ENCODE measurements around the gene PRKAR2B. TPM values are rescaled to one million over a fixed set of nuclear protein-coding genes. Genes with fewer than 3 reads are reported as not detected.

Gene PRKAR2B
- total and polyA plus RNA-seq, 2 of the 4 experiments (the other 2 are of a cell fraction): 3.0 to 3.1 TPM

- no peak overlapping the region for H3K14ac ChIP-seq (replicated peaks; ENCODE audit: low read depth, low read length)
- intact Hi-C loops (cut with micrococcal nuclease) (no loop called here), dilution Hi-C loops (cut with HindIII; ENCODE audit: low sequenced_read_pairs, unreplicated experiment) (no loop called here), in situ Hi-C loops (cut with MboI; ENCODE audit: low sequenced_read_pairs) (no loop called here)
- no peak overlapping the region for H2BK15ac ChIP-seq (ENCODE audit: low read depth, low read length)
- WGBS, 2 experiments (ENCODE audit: extremely low coverage in 2 of 2, insufficient read length in 1 of 2): no CpG with 5 or more reads among the region's 2 CpGs
- no peak overlapping the region for H3K27ac ChIP-seq (ENCODE audit: insufficient read depth, low read length)
- ChIA-PET POLR2A (ENCODE audit: unreplicated experiment) (no interaction called here), CTCF (no interaction called here)
- no peaks in the 10 kb centered on the region for H4K20me1 ChIP-seq (ENCODE audit: insufficient read depth, low read length)
- BruUV-seq (replicated peaks): no TSS peak
- TF ChIP-seq MXI1 (IDR thresholded peaks at IDR 0.05; ENCODE audit: borderline replicate concordance, low read depth, low read length) (no peak), USF2 (IDR thresholded peaks at IDR 0.05; ENCODE audit: low read depth, low read length) (no peak), RFX5 (IDR thresholded peaks at IDR 0.05; ENCODE audit: low read depth, low read length) (no peak), CHD1 (IDR thresholded peaks at IDR 0.05; ENCODE audit: low read depth, low read length) (no peak)
- no peaks in the 10 kb centered on the region for H3K36me3 ChIP-seq (ENCODE audit: control insufficient read depth, insufficient read depth, low read length)
- H3K4me2 ChIP-seq (ENCODE audit: low read depth, low read length): no peak overlapping the region
- H4K91ac ChIP-seq (ENCODE audit: insufficient read depth, low read depth, low read length): no peak overlapping the region
- no peak overlapping the region for H2BK120ac ChIP-seq (ENCODE audit: low read depth, low read length)
- no peak overlapping the region for H3K4ac ChIP-seq (ENCODE audit: low read depth, low read length)
- H3K79me1 ChIP-seq (ENCODE audit: low read depth in 1 of 2, low read length in 2 of 2): no peaks in the 10 kb centered on the region
- H2BK5ac ChIP-seq (ENCODE audit: low read depth, low read length, poor library complexity, severe bottlenecking): no peak overlapping the region
- peaks cover 2% of the 10 kb centered on the region; the same call in 1 of the 2 replicates for H3K9me1 ChIP-seq (ENCODE audit: insufficient read depth, low read length)
- H2AFZ ChIP-seq (replicated peaks; ENCODE audit: low read length, poor library complexity): no peak overlapping the region
- no peak overlapping the region for H3K18ac ChIP-seq (ENCODE audit: low read depth, low read length)
- peaks cover 3% of the 10 kb centered on the region for H3K4me1 ChIP-seq (ENCODE audit: control insufficient read depth, insufficient read depth, low read length)
- no peak overlapping the region for H3K9ac ChIP-seq (ENCODE audit: low read depth, low read length)
- H2AK9ac ChIP-seq (replicated peaks; ENCODE audit: low read depth, low read length, poor library complexity): no peak overlapping the region
- H3K56ac ChIP-seq (ENCODE audit: extremely low read depth, insufficient read depth, low read length): no peak overlapping the region
- no peak overlapping the region for H4K5ac ChIP-seq (ENCODE audit: low read depth, low read length)
- H2AK5ac ChIP-seq (ENCODE audit: low read depth, low read length): no peak overlapping the region
- H2BK20ac ChIP-seq (ENCODE audit: low read depth, low read length): no peak overlapping the region
- DNase-seq: no peak
- ATAC-seq (ENCODE audit: low read depth): no peak
- no peak overlapping the region for H3K4me3 ChIP-seq (ENCODE audit: insufficient read depth, low read depth, low read length)
- no peak overlapping the region for H4K8ac ChIP-seq (ENCODE audit: low read depth in 2 of 2, low read length in 2 of 2)
- H3K27me3 ChIP-seq (ENCODE audit: control insufficient read depth, insufficient read depth, low read length): no peaks in the 10 kb centered on the region
- H3K23ac ChIP-seq (ENCODE audit: low read depth, low read length): no peak overlapping the region
- no peaks in the 10 kb centered on the region for H3K9me3 ChIP-seq (ENCODE audit: control insufficient read depth, insufficient read depth, low read length)
These were observed 26.2 kb downstream of the PRKAR2B start for GRCh38 chr7:107070710-107071109.

All from IMR-90 (cell line).